Sigmoid colon (tissue), 4 donors: ENCODE data around the gene FHOD3.

Experiments
- CTCF ChIP-seq, 4 experiments: fragments of 450-650 bp in 3 of 4; fragments of 200-600 bp in 1 of 4; IDR thresholded peaks; one replicate each; pipeline ENCODE4 v1.5.1; 2016 to 2019; ENCODE audit warnings: antibody characterized with exemption in 4 of 4, mild to moderate bottlenecking in 3 of 4, moderate library complexity in 2 of 4
- POLR2A ChIP-seq, 2 donors: fragments of 450-650 bp; IDR thresholded peaks; one replicate each; pipeline ENCODE4 v1.6.1; 2016; ENCODE audit warnings: antibody characterized with exemption in 2 of 2, mild to moderate bottlenecking in 2 of 2, moderate library complexity in 2 of 2
- POLR2AphosphoS5 ChIP-seq, 4 donors: sonication (generic); formaldehyde crosslinking; IDR thresholded peaks; one replicate each; pipeline ENCODE4 v1.6.1; 2017; ENCODE audit warnings: antibody characterized with exemption in 4 of 4

- TF ChIP-seq CTCF (IDR thresholded peaks at IDR 0.05) = no peak
- TF ChIP-seq POLR2A (IDR thresholded peaks at IDR 0.05) = no peak
- TF ChIP-seq POLR2AphosphoS5 (IDR thresholded peaks at IDR 0.05) = no peak
Measured at GRCh38 chr18:36567800-36568199, 270.3 kb downstream of the FHOD3 start.
